ENCODE measurements around the gene ASB2. TPM values are rescaled to one million over a fixed set of nuclear protein-coding genes. Genes with fewer than 3 reads are reported as not detected.

Gene ASB2
- total RNA-seq, 1 experiment from 2014 or later, result not detected

GRCh38 chr14:93981316-93982229, 5.2 kb upstream of the ASB2 start:
- DNase-seq (ENCODE audit: extremely low read depth, low read depth), result no peak

- DNase-seq (ENCODE audit: extremely low read depth, low read depth), result no peak
Measured at GRCh38 chr14:93980456-93981201, 4.3 kb upstream of the ASB2 start.

GRCh38 chr14:93978735-93979134, 2.4 kb upstream of the ASB2 start:
- no peak for DNase-seq (ENCODE audit: extremely low read depth, low read depth)

- DNase-seq (ENCODE audit: extremely low read depth, low read depth), result no peak
Measured at GRCh38 chr14:93977790-93978581, 1.6 kb upstream of the ASB2 start.

- no peak for DNase-seq (ENCODE audit: extremely low read depth, low read depth)
Measured at GRCh38 chr14:93977171-93977570, 801 bp upstream of the ASB2 start.

- no peak for DNase-seq (ENCODE audit: extremely low read depth, low read depth)
Measured at GRCh38 chr14:93975791-93976476, 436 bp downstream of the ASB2 start.

- no peak for DNase-seq (ENCODE audit: extremely low read depth, low read depth)
Measured at GRCh38 chr14:93974833-93975232, 1.5 kb downstream of the ASB2 start.

GRCh38 chr14:93974299-93974698, 2.1 kb downstream of the ASB2 start:
- DNase-seq (ENCODE audit: extremely low read depth, low read depth), result no peak

- DNase-seq (ENCODE audit: extremely low read depth, low read depth), result no peak
Measured at GRCh38 chr14:93973607-93974006, 2.8 kb downstream of the ASB2 start.

- no peak for DNase-seq (ENCODE audit: extremely low read depth, low read depth)
Measured at GRCh38 chr14:93972618-93973205, 3.7 kb downstream of the ASB2 start.

- no peak for DNase-seq (ENCODE audit: extremely low read depth, low read depth)
Measured at GRCh38 chr14:93971635-93972027, 4.7 kb downstream of the ASB2 start.

- DNase-seq (ENCODE audit: extremely low read depth, low read depth), result no peak
Measured at GRCh38 chr14:93970965-93971634, 5.3 kb downstream of the ASB2 start.

GRCh38 chr14:93970585-93970964, 5.8 kb downstream of the ASB2 start:
- peak; percentile 19 for DNase-seq (ENCODE audit: extremely low read depth, low read depth)

GRCh38 chr14:93969082-93969828, 7.1 kb downstream of the ASB2 start:
- DNase-seq (ENCODE audit: extremely low read depth, low read depth), result no peak

GRCh38 chr14:93967637-93968250, 8.6 kb downstream of the ASB2 start:
- DNase-seq (ENCODE audit: extremely low read depth, low read depth), result no peak

GRCh38 chr14:93965946-93966474, 10.4 kb downstream of the ASB2 start:
- no peak for DNase-seq (ENCODE audit: extremely low read depth, low read depth)

GRCh38 chr14:93965287-93965821, 11.0 kb downstream of the ASB2 start:
- DNase-seq (ENCODE audit: extremely low read depth, low read depth), result no peak

GRCh38 chr14:93964820-93965286, 11.5 kb downstream of the ASB2 start:
- no peak for DNase-seq (ENCODE audit: extremely low read depth, low read depth)

Measured in NCI-H460 (cell line).